Pancreas (tissue), 10 donors: ENCODE data around the gene FTCDNL1. TPM values are rescaled to one million over a fixed set of nuclear protein-coding genes. Genes with fewer than 3 reads are reported as not detected.
A peak's percentile ranks its signal among the peaks of the same experiment; 100 is the strongest.

Source experiments
- ATAC-seq, 4 donors: fragments of 200-7000 bp; cut with Tn5 transposase; one replicate each; pipeline versions ENCODE4 v1.8.0 to v1.9.1; 2020; ENCODE audit warnings: mild to moderate bottlenecking in 4 of 4, moderate library complexity in 4 of 4
- DNase-seq, 6 donors: peaks; one replicate each; pipeline ENCODE4 v3.0.0-alpha.2; 2020
- FAIRE-seq: peaks from 2 replicates; lab custom pipeline; 2012; peaks lifted over from hg19 to GRCh38; lab: Jason Lieb, UNC
- H3K27ac ChIP-seq, 4 donors: fragments of 200-600 bp; sonication (generic); 1 replicate in 3 of 4; 2 replicates in 1 of 4; pipeline versions ENCODE4 v1.5.0 to v1.8.0; 2020
- H3K27me3 ChIP-seq, 4 donors: fragments of 200-600 bp; one replicate each; pipeline ENCODE4 v1.8.0; 2021
- H3K36me3 ChIP-seq, 3 donors: fragments of 200-600 bp; sonication (generic) in 1 of 3; one replicate each; pipeline versions ENCODE4 v1.5.0 to v1.8.0; 2020 to 2021
- H3K4me1 ChIP-seq, 3 donors: fragments of 200-600 bp; one replicate each; pipeline ENCODE4 v1.8.0; 2021
- H3K4me3 ChIP-seq, 4 donors: fragments of 200-600 bp; sonication (generic) in 2 of 4; one replicate each; pipeline versions ENCODE4 v1.5.0 to v1.8.0; 2020 to 2021
- H3K9me3 ChIP-seq, 4 donors: fragments of 200-600 bp; one replicate each; pipeline ENCODE4 v1.8.0; 2021
- CTCF ChIP-seq, 4 donors: fragments of 200-600 bp; sonication (generic) in 3 of 4; IDR thresholded peaks; one replicate each; pipeline versions ENCODE4 v1.5.0 to v1.8.0; 2021; ENCODE audit warnings: antibody characterized with exemption in 4 of 4
- WGBS, 2 donors: extraction: QIAGEN DNeasy Blood & Tissue Kit; methylation state at CpG; one replicate each; pipeline ENCODE4 v1.1.7; 2013; 5-methylcytosine and 5-hydroxymethylcytosine counted together
- intact Hi-C, 3 donors: fragments of 100-400 bp; cut with DNase I; formaldehyde crosslinking; loops; one replicate each; pipeline versions ENCODE4 v1.11.1 to v1.14.2; 2022
- polyA plus RNA-seq, 2 donors: library from polyadenylated mRNA; stranded (reverse); fragments of 200-250 nt; gene quantifications; one replicate each; pipeline ENCODE4 v1.2.3, GENCODE V29; 2013
- total RNA-seq, 6 donors: library from RNA; stranded (reverse); fragmentation: NEBNext Ultra II Directional in 4 of 6; extraction: Animal tissue kit (Norgen Biotek cat#: 25700) in 4 of 6; gene quantifications; one replicate each; pipeline versions ENCODE4 v1.2.1 to v1.2.4, GENCODE V29; 2021 to 2023
- donor health status: healthy with polysubstance abuse.
- donor health status: DM: no; HTN: no; CAD: no; lungs with moderate emphysema.
- donor health status: DM: no; HTN: no; CAD: no.
- donor health status: control.
- donor health status: control.
- donor health status: Bipolar disorder and iron deficiency.
- donor health status: DM: yes; HTN: yes; CAD: no.
- donor health status: DM: no; HTN: no; CAD: no.
- donor health status: DM: no; HTN: no; CAD: no.
- donor health status: DM: yes; HTN: yes; CAD: no.

The FTCDNL1 gene
- total and polyA plus RNA-seq, 8 donors, result 0.53 to 3.2 (median 1.4) TPM

GRCh38 chr2:199819746-199820145 is 31.2 kb downstream of the FTCDNL1 start:
- DNase-seq (no peak), FAIRE-seq (no peak), ATAC-seq (no peak)
- Histone ChIP-seq H3K4me3 (no peak overlapping the region), H3K36me3 (no peaks in the 10 kb centered on the region), H3K9me3 (no peaks in the 10 kb centered on the region), H3K27me3 (no peaks in the 10 kb centered on the region), H3K27ac (no peak overlapping the region), H3K4me1 (no peaks in the 10 kb centered on the region)
- no peak for TF ChIP-seq CTCF (IDR thresholded peaks at IDR 0.05)
- intact Hi-C loops, result no loop called here

- no peak for FAIRE-seq
- ATAC-seq, result no peak
- no peak for TF ChIP-seq CTCF (IDR thresholded peaks at IDR 0.05)
- Histone ChIP-seq H3K4me1 (no peaks in the 10 kb centered on the region), H3K27me3 (no peaks in the 10 kb centered on the region), H3K4me3 (no peak overlapping the region), H3K9me3 (no peaks in the 10 kb centered on the region), H3K27ac (no peak overlapping the region), H3K36me3 (no peaks in the 10 kb centered on the region)
- 83 to 87% methylated on average over 2 of the region's 2 CpGs for WGBS, 2 donors
- intact Hi-C loops, result no loop called here
- DNase-seq, result no peak
Measured at GRCh38 chr2:199818754-199819153, 32.2 kb downstream of the FTCDNL1 start.

GRCh38 chr2:199818026-199818425 is 33.0 kb downstream of the FTCDNL1 start:
- intact Hi-C loops, result no loop called here
- H3K9me3 ChIP-seq, result no peaks in the 10 kb centered on the region
- WGBS, 2 donors, result 28 to 50% methylated on average over 2 of the region's 2 CpGs

GRCh38 chr2:199814817-199815211 is 36.2 kb downstream of the FTCDNL1 start:
- H3K4me1 ChIP-seq, result no peaks in the 10 kb centered on the region
- H3K4me3 ChIP-seq, result no peak overlapping the region
- no peaks in the 10 kb centered on the region for H3K9me3 ChIP-seq
- H3K27me3 ChIP-seq, result no peaks in the 10 kb centered on the region
- FAIRE-seq (no peak), DNase-seq (no peak), ATAC-seq (no peak)
- H3K36me3 ChIP-seq, result no peaks in the 10 kb centered on the region
- intact Hi-C loops, result no loop called here
- TF ChIP-seq CTCF (IDR thresholded peaks at IDR 0.05), result no peak
- H3K27ac ChIP-seq, result no peak overlapping the region

More at GRCh38 chr2:199818026-199818425, 33.0 kb downstream of the FTCDNL1 start:
- H3K36me3 ChIP-seq, result no peaks in the 10 kb centered on the region
- no peak overlapping the region for H3K27ac ChIP-seq
- TF ChIP-seq CTCF (IDR thresholded peaks at IDR 0.05), result no peak
- FAIRE-seq (no peak), DNase-seq (no peak), ATAC-seq (peak in 2 of 4 donors; percentile 42 to 52)
- H3K4me1 ChIP-seq, result no peaks in the 10 kb centered on the region
- H3K27me3 ChIP-seq, result no peaks in the 10 kb centered on the region
- no peak overlapping the region for H3K4me3 ChIP-seq

- ATAC-seq (no peak), FAIRE-seq (no peak)
Measured at GRCh38 chr2:199814101-199814816, 36.7 kb downstream of the FTCDNL1 start.

More at GRCh38 chr2:199814101-199814816, 36.7 kb downstream of the FTCDNL1 start:
- no peak for TF ChIP-seq CTCF (IDR thresholded peaks at IDR 0.05)
- Histone ChIP-seq H3K4me1 (no peaks in the 10 kb centered on the region), H3K27ac (no peak overlapping the region), H3K27me3 (no peaks in the 10 kb centered on the region), H3K36me3 (no peaks in the 10 kb centered on the region), H3K4me3 (no peak overlapping the region), H3K9me3 (no peaks in the 10 kb centered on the region)
- no peak for DNase-seq
- intact Hi-C loops, result no loop called here
- 56 to 60% methylated on average over 6 of the region's 6 CpGs for WGBS, 2 donors
